ENCODE data around the gene PPP2R5A.

The PPP2R5A gene

GRCh38 chr1:212247179-212247721 lies 38.0 kb upstream of the PPP2R5A start:
- Histone ChIP-seq H3K27me3 (ENCODE audit: control insufficient read depth in 1 of 2, insufficient read depth in 2 of 2, low read length in 2 of 2) (no peaks in the 10 kb centered on the region), H3K4me1 (ENCODE audit: control insufficient read depth in 1 of 2, insufficient read depth in 2 of 2, low read length in 2 of 2) (no peaks in the 10 kb centered on the region), H3K27ac (ENCODE audit: low read depth, low read length) (no peak overlapping the region), H3K4me3 (ENCODE audit: low read depth in 1 of 2, low read length in 2 of 2) (no peak overlapping the region), H3K36me3 (ENCODE audit: control insufficient read depth in 1 of 2, insufficient read depth in 2 of 2, low read length in 2 of 2) (no peaks in the 10 kb centered on the region), H3K9ac (ENCODE audit: low read depth in 1 of 2, low read length in 2 of 2) (no peak overlapping the region), H3K9me3 (ENCODE audit: control insufficient read depth in 1 of 2, low read length in 2 of 2) (no peaks in the 10 kb centered on the region)

DNA sequence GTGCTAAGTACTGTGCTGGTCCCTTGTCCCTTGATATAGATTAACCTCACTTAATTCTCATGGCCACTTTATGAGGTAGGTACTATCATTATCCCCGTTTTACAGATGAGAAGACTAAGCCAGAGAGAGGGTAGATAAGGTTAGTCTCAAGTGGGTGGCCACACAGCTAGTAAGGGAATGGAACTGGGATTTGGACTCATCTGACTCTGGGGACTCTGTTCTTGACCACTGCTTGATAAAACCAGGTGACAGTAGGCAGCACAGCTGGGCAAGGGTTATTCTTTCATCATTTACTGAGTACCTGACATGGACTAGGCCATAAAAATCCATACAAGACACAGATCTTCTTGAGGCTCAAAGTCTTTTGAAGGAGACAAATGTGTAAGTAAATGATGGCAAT lies 37.2 kb upstream of the PPP2R5A start:
- Histone ChIP-seq H3K4me3 (ENCODE audit: low read depth in 1 of 2, low read length in 2 of 2) (no peak overlapping the region), H3K27me3 (ENCODE audit: control insufficient read depth in 1 of 2, insufficient read depth in 2 of 2, low read length in 2 of 2) (no peaks in the 10 kb centered on the region), H3K9me3 (ENCODE audit: control insufficient read depth in 1 of 2, low read length in 2 of 2) (no peaks in the 10 kb centered on the region), H3K36me3 (ENCODE audit: control insufficient read depth in 1 of 2, insufficient read depth in 2 of 2, low read length in 2 of 2) (no peaks in the 10 kb centered on the region), H3K27ac (ENCODE audit: low read depth, low read length) (no peak overlapping the region), H3K9ac (ENCODE audit: low read depth in 1 of 2, low read length in 2 of 2) (no peak overlapping the region), H3K4me1 (ENCODE audit: control insufficient read depth in 1 of 2, insufficient read depth in 2 of 2, low read length in 2 of 2) (no peaks in the 10 kb centered on the region)

- Histone ChIP-seq H3K4me1 (ENCODE audit: control insufficient read depth in 1 of 2, insufficient read depth in 2 of 2, low read length in 2 of 2) (peaks cover 12 to 18% of the 10 kb centered on the region in 2 donors), H3K4me3 (ENCODE audit: low read depth in 1 of 2, low read length in 2 of 2) (no peak overlapping the region), H3K27me3 (ENCODE audit: control insufficient read depth in 1 of 2, insufficient read depth in 2 of 2, low read length in 2 of 2) (no peaks in the 10 kb centered on the region), H3K9ac (ENCODE audit: low read depth in 1 of 2, low read length in 2 of 2) (no peak overlapping the region), H3K9me3 (ENCODE audit: control insufficient read depth in 1 of 2, low read length in 2 of 2) (no peaks in the 10 kb centered on the region), H3K36me3 (ENCODE audit: control insufficient read depth in 1 of 2, insufficient read depth in 2 of 2, low read length in 2 of 2) (no peaks in the 10 kb centered on the region), H3K27ac (ENCODE audit: low read depth, low read length) (no peak overlapping the region)
Observed at GRCh38 chr1:212254853-212255363, 30.3 kb upstream of the PPP2R5A start.

DNA sequence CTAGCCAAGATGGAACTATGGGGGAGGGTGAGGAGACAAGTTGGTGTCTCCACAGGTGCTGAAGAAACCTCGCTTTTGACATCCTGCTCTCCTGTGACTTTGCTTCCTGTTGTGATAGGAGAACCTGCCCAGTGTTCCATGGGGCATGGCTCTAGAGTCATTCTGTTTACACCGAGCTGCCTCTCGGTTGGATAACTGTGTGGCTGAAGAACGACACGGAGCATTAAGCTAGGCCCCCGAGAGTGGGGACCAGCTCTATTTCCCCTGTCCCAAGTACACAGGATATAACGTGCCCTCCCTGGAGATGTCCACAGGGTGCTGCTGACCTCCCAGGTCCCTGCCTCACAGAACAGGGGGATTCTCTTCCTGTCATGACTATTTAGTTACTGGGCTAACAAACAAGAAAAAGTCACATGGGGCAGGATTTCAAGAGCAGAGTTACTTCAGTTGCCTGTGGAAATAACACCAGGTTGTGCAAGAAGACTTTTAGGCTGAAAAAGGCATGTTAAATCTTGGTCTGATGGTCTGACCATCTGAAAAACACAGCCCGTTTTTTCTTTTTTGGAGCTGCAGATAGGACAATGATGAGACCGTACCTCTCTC lies 29.4 kb upstream of the PPP2R5A start:
- peak overlapping the region in 1 of 2 donors; percentile 8 for H3K4me3 ChIP-seq (ENCODE audit: low read depth in 1 of 2, low read length in 2 of 2)
- no peaks in the 10 kb centered on the region for H3K27me3 ChIP-seq (ENCODE audit: control insufficient read depth in 1 of 2, insufficient read depth in 2 of 2, low read length in 2 of 2)
- no peak overlapping the region for H3K9ac ChIP-seq (ENCODE audit: low read depth in 1 of 2, low read length in 2 of 2)
- peaks cover 12 to 20% of the 10 kb centered on the region in 2 donors for H3K4me1 ChIP-seq (ENCODE audit: control insufficient read depth in 1 of 2, insufficient read depth in 2 of 2, low read length in 2 of 2)
- H3K9me3 ChIP-seq (ENCODE audit: control insufficient read depth in 1 of 2, low read length in 2 of 2), result no peaks in the 10 kb centered on the region
- no peak overlapping the region for H3K27ac ChIP-seq (ENCODE audit: low read depth, low read length)
- H3K36me3 ChIP-seq (ENCODE audit: control insufficient read depth in 1 of 2, insufficient read depth in 2 of 2, low read length in 2 of 2), result no peaks in the 10 kb centered on the region

GRCh38 chr1:212256369-212256768 lies 28.8 kb upstream of the PPP2R5A start:
- no peak overlapping the region for H3K27ac ChIP-seq (ENCODE audit: low read depth, low read length)
- H3K4me1 ChIP-seq (ENCODE audit: control insufficient read depth in 1 of 2, insufficient read depth in 2 of 2, low read length in 2 of 2), result peaks cover 17 to 21% of the 10 kb centered on the region in 2 donors
- H3K27me3 ChIP-seq (ENCODE audit: control insufficient read depth in 1 of 2, insufficient read depth in 2 of 2, low read length in 2 of 2), result no peaks in the 10 kb centered on the region
- H3K9me3 ChIP-seq (ENCODE audit: control insufficient read depth in 1 of 2, low read length in 2 of 2), result no peaks in the 10 kb centered on the region
- H3K36me3 ChIP-seq (ENCODE audit: control insufficient read depth in 1 of 2, insufficient read depth in 2 of 2, low read length in 2 of 2), result no peaks in the 10 kb centered on the region
- no peak overlapping the region for H3K9ac ChIP-seq (ENCODE audit: low read depth in 1 of 2, low read length in 2 of 2)
- H3K4me3 ChIP-seq (ENCODE audit: low read depth in 1 of 2, low read length in 2 of 2), result peak overlapping the region in 1 of 2 donors; percentile 8

GRCh38 chr1:212257157-212257556 lies 28.1 kb upstream of the PPP2R5A start:
- H3K9ac ChIP-seq (ENCODE audit: low read depth in 1 of 2, low read length in 2 of 2), result no peak overlapping the region
- H3K4me1 ChIP-seq (ENCODE audit: control insufficient read depth in 1 of 2, insufficient read depth in 2 of 2, low read length in 2 of 2), result peaks cover 21 to 22% of the 10 kb centered on the region in 2 donors
- no peaks in the 10 kb centered on the region for H3K9me3 ChIP-seq (ENCODE audit: control insufficient read depth in 1 of 2, low read length in 2 of 2)
- H3K27ac ChIP-seq (ENCODE audit: low read depth, low read length), result no peak overlapping the region
- H3K27me3 ChIP-seq (ENCODE audit: control insufficient read depth in 1 of 2, insufficient read depth in 2 of 2, low read length in 2 of 2), result no peaks in the 10 kb centered on the region
- no peaks in the 10 kb centered on the region for H3K36me3 ChIP-seq (ENCODE audit: control insufficient read depth in 1 of 2, insufficient read depth in 2 of 2, low read length in 2 of 2)
- no peak overlapping the region for H3K4me3 ChIP-seq (ENCODE audit: low read depth in 1 of 2, low read length in 2 of 2)

DNA sequence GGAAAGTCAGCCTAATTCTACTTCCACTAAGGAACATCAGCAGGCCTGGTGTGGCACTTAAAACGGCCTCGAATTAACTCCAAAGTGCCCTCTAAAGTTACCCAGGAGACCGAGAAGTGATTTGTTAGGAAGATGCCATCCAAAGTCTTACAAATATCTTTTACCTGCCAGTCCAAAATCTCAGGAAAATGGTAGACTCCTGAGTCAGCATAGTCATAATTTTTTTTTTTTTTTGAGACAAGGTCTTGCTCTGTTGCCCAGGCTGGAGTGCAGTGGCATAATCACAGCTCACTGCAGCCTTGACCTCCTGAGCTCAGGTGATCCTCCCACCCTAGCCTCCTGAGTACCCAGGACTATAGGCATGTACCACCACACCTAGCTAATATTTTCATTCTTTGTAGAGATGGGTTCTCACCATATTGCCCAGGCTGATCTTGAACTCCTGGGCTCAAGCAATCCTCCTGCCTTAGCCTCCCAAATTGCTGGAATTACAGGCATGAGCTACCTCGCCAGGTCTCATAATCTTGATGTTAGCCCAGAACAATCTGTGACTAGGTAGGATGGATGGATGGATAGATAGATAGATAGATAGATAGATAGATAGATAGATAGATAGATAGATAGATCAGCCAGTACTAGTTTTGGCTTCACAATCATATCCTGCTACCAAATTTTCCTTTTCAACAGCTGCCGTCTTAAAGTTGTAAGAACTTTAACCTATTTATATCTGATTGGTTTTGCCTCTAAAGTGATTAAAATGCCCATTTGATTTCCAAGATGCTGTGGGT lies 25.3 kb upstream of the PPP2R5A start:
- H3K36me3 ChIP-seq (ENCODE audit: control insufficient read depth in 1 of 2, insufficient read depth in 2 of 2, low read length in 2 of 2), result no peaks in the 10 kb centered on the region
- H3K9me3 ChIP-seq (ENCODE audit: control insufficient read depth in 1 of 2, low read length in 2 of 2), result no peaks in the 10 kb centered on the region
- no peak overlapping the region for H3K4me3 ChIP-seq (ENCODE audit: low read depth in 1 of 2, low read length in 2 of 2)
- H3K4me1 ChIP-seq (ENCODE audit: control insufficient read depth in 1 of 2, insufficient read depth in 2 of 2, low read length in 2 of 2), result peaks cover 18 to 21% of the 10 kb centered on the region in 2 donors
- no peak overlapping the region for H3K27ac ChIP-seq (ENCODE audit: low read depth, low read length)
- H3K9ac ChIP-seq (ENCODE audit: low read depth in 1 of 2, low read length in 2 of 2), result no peak overlapping the region
- H3K27me3 ChIP-seq (ENCODE audit: control insufficient read depth in 1 of 2, insufficient read depth in 2 of 2, low read length in 2 of 2), result no peaks in the 10 kb centered on the region

DNA sequence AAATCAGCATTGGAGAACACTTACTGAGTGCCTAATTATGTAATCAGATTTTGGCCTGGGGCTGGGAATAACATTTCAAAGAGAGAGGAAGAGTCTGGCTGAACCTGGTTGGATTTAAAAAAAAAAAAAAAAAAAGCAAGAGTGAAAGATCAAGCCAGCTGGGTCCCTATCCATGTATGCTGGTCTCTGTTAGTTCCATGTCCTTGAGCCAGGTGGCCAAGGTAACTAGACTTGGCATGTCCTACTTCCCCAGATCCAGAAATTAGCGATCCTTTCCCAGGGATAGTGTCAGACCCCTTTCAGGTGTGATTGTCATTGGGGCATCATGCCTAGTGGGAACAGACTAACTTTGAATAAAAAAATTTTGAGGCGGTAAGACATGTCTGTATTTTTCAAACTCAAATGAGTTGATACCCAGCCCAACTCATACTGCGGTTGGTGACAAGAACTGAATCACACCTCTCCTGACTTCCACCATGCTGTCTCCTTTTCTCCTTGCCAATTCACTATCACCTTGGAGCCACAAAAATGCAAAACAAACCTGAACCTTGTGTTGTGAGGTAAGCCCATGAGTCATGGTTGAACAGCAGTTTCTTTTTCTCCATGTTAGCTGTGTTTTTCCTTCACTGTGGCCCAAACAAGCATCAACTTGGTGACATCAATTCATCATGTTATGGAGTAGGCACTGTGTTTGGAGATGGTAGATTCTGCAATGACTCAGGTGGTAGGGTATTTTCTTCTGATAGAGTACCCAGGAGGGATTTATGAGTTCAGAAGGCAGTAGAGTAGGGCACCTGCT lies 24.5 kb upstream of the PPP2R5A start:
- Histone ChIP-seq H3K4me1 (ENCODE audit: control insufficient read depth in 1 of 2, insufficient read depth in 2 of 2, low read length in 2 of 2) (peaks cover 10 to 12% of the 10 kb centered on the region in 2 donors), H3K9me3 (ENCODE audit: control insufficient read depth in 1 of 2, low read length in 2 of 2) (no peaks in the 10 kb centered on the region), H3K36me3 (ENCODE audit: control insufficient read depth in 1 of 2, insufficient read depth in 2 of 2, low read length in 2 of 2) (no peaks in the 10 kb centered on the region), H3K27ac (ENCODE audit: low read depth, low read length) (no peak overlapping the region), H3K27me3 (ENCODE audit: control insufficient read depth in 1 of 2, insufficient read depth in 2 of 2, low read length in 2 of 2) (no peaks in the 10 kb centered on the region), H3K9ac (ENCODE audit: low read depth in 1 of 2, low read length in 2 of 2) (no peak overlapping the region), H3K4me3 (ENCODE audit: low read depth in 1 of 2, low read length in 2 of 2) (no peak overlapping the region)

- Histone ChIP-seq H3K9me3 (ENCODE audit: control insufficient read depth in 1 of 2, low read length in 2 of 2) (no peaks in the 10 kb centered on the region), H3K9ac (ENCODE audit: low read depth in 1 of 2, low read length in 2 of 2) (no peak overlapping the region), H3K4me1 (ENCODE audit: control insufficient read depth in 1 of 2, insufficient read depth in 2 of 2, low read length in 2 of 2) (peaks cover 3 to 10% of the 10 kb centered on the region in 2 donors), H3K27me3 (ENCODE audit: control insufficient read depth in 1 of 2, insufficient read depth in 2 of 2, low read length in 2 of 2) (no peaks in the 10 kb centered on the region), H3K36me3 (ENCODE audit: control insufficient read depth in 1 of 2, insufficient read depth in 2 of 2, low read length in 2 of 2) (no peaks in the 10 kb centered on the region), H3K4me3 (ENCODE audit: low read depth in 1 of 2, low read length in 2 of 2) (no peak overlapping the region), H3K27ac (ENCODE audit: low read depth, low read length) (no peak overlapping the region)
Observed at GRCh38 chr1:212261361-212261929, 23.8 kb upstream of the PPP2R5A start.
